Neural progenitor cell (in vitro differentiated cells): Measurements from ENCODE around the gene DOCK4. TPM values are rescaled to one million over a fixed set of nuclear protein-coding genes. Genes with fewer than 3 reads are reported as not detected.

Experiments
- DNase-seq: peaks from one replicate; pipeline ENCODE4 v3.0.0-alpha.2; 2016; ENCODE audit warnings: low spot score
- H2AFZ ChIP-seq: fragments of 200-600 bp; sonication (generic); replicated peaks from 2 replicates; pipeline ENCODE4 v1.6.1; 2016; ENCODE audit warnings: antibody characterized with exemption
- H3F3A ChIP-seq: fragments of 200-600 bp; sonication (generic); 2 replicates; pipeline ENCODE4 v1.6.1; 2016; ENCODE audit warnings: antibody characterized with exemption, low read depth
- H3K27ac ChIP-seq: fragments of 200-600 bp; sonication (generic); 2 replicates; pipeline ENCODE4 v1.5.1; 2016; ENCODE audit warnings: mild to moderate bottlenecking
- H3K27me3 ChIP-seq: fragments of 200-600 bp; sonication (generic); 2 replicates; pipeline ENCODE4 v1.6.1; 2016; ENCODE audit warnings: mild to moderate bottlenecking, moderate library complexity
- H3K36me3 ChIP-seq: fragments of 200-600 bp; sonication (generic); 2 replicates; pipeline ENCODE4 v1.5.1; 2016
- H3K4me1 ChIP-seq: fragments of 200-600 bp; sonication (generic); 2 replicates; pipeline ENCODE4 v1.6.1; 2016; ENCODE audit warnings: mixed run types
- H3K4me2 ChIP-seq: fragments of 200-600 bp; sonication (generic); 2 replicates; pipeline ENCODE4 v1.6.1; 2016
- H3K4me3 ChIP-seq: fragments of 200-600 bp; sonication (generic); 2 replicates; pipeline ENCODE4 v1.5.1; 2016
- H3K79me2 ChIP-seq: fragments of 200-600 bp; sonication (generic); 2 replicates; pipeline ENCODE4 v1.6.1; 2016; ENCODE audit warnings: low read depth
- H3K9ac ChIP-seq: fragments of 200-600 bp; sonication (generic); 2 replicates; pipeline ENCODE4 v1.6.1; 2016
- H3K9me3 ChIP-seq: fragments of 200-600 bp; sonication (generic); 2 replicates; pipeline ENCODE4 v1.5.1; 2016; ENCODE audit warnings: low read depth
- H4K20me1 ChIP-seq: fragments of 200-600 bp; sonication (generic); 2 replicates; pipeline ENCODE4 v1.6.1; 2016; ENCODE audit warnings: low read depth
- H3K27ac Mint-ChIP-seq: 3 replicates; pipeline ENCODE4 v1.8.0; 2021; ENCODE audit warnings: mixed read lengths
- H3K27me3 Mint-ChIP-seq: 2 replicates; pipeline ENCODE4 v1.8.0; 2022; ENCODE audit warnings: low read depth, mild to moderate bottlenecking, inconsistent platforms, moderate library complexity, mixed read lengths; ENCODE audit not compliant: insufficient read depth
- H3K36me3 Mint-ChIP-seq: 3 replicates; pipeline ENCODE4 v1.8.0; 2021; ENCODE audit warnings: mixed read lengths
- H3K4me1 Mint-ChIP-seq: 3 replicates; pipeline ENCODE4 v1.8.0; 2021; ENCODE audit warnings: mixed read lengths
- H3K4me3 Mint-ChIP-seq: 3 replicates; pipeline ENCODE4 v1.8.0; 2021; ENCODE audit warnings: mild to moderate bottlenecking, moderate library complexity, mixed read lengths
- H3K9me3 Mint-ChIP-seq: 3 replicates; pipeline ENCODE4 v1.8.0; 2020; ENCODE audit warnings: mixed read lengths
- CTCF ChIP-seq: fragments of 200-600 bp; sonication (generic); IDR thresholded peaks from 2 replicates; pipeline ENCODE4 v1.5.1; 2017; ENCODE audit warnings: antibody characterized with exemption, mild to moderate bottlenecking
- EZH2 ChIP-seq: fragments of 200-600 bp; sonication (generic); IDR thresholded peaks from 2 replicates; pipeline ENCODE4 v1.6.1; 2017; ENCODE audit warnings: antibody characterized with exemption, mild to moderate bottlenecking, moderate library complexity
- EZH2phosphoT487 ChIP-seq: fragments of 200-600 bp; sonication (generic); IDR thresholded peaks from 2 replicates; pipeline ENCODE4 v1.6.1; 2017; ENCODE audit warnings: antibody characterized with exemption
- total RNA-seq: library from RNA; depleted of rRNA; stranded (reverse); fragments of >200 nt; gene quantifications from 2 replicates; pipeline ENCODE4 v1.2.3, GENCODE V29; 2015; ENCODE audit warnings: low replicate concordance

DOCK4 gene
- 9.6 and 11.4 TPM in 2 replicates for total RNA-seq

GRCh38 chr7:112206238-112206990, at the start of gene DOCK4, which contains the start of gene ZNF277:
DOCK4 (minus strand) TSS chr7:112206399; CDS start chr7:112206138, 261 bp downstream.
ZNF277 (plus strand) TSS chr7:112206695; CDS start chr7:112206717, 22 bp downstream.
- H3K4me2 ChIP-seq, result peak within 1 kb of the TSS; percentile 99
- peaks cover 8% of the 10 kb centered on the region for H3K27me3 ChIP-seq
- DNase-seq, result peak; percentile 100
- no peaks in the 10 kb centered on the region for H3K9me3 Mint-ChIP-seq
- peaks cover 10% of the 10 kb centered on the region for H4K20me1 ChIP-seq
- peaks cover 4% of the 10 kb centered on the region for H3K27me3 Mint-ChIP-seq
- H3K9ac ChIP-seq, result peak within 1 kb of the TSS; percentile 54
- H3K9me3 ChIP-seq, result no peaks in the 10 kb centered on the region
- peak within 1 kb of the TSS; percentile 88 for H3K27ac Mint-ChIP-seq
- peak within 1 kb of the TSS; percentile 89 for H3K27ac ChIP-seq
- peaks cover 73% of the 10 kb centered on the region for H3K79me2 ChIP-seq
- TF ChIP-seq EZH2, result no peak
- TF ChIP-seq CTCF, result no peak
- no peak for TF ChIP-seq EZH2phosphoT487
- H3K36me3 Mint-ChIP-seq, result no peaks in the 10 kb centered on the region
- H3K36me3 ChIP-seq, result no peaks in the 10 kb centered on the region
- H3K4me1 ChIP-seq, result peaks cover 15% of the 10 kb centered on the region
- peaks cover 19% of the 10 kb centered on the region for H3F3A ChIP-seq
- peak within 1 kb of the TSS; percentile 79 for H3K4me3 ChIP-seq
- H3K4me3 Mint-ChIP-seq, result peak within 1 kb of the TSS; percentile 98
- H3K4me1 Mint-ChIP-seq, result peaks cover 29% of the 10 kb centered on the region
- H2AFZ ChIP-seq, result peak within 1 kb of the TSS; percentile 89

- H3K4me3 Mint-ChIP-seq, result no peak overlapping the region
- Histone ChIP-seq H3K4me2 (no peak overlapping the region), H3K9me3 (no peaks in the 10 kb centered on the region), H3K79me2 (peaks cover 40% of the 10 kb centered on the region), H2AFZ (no peak overlapping the region), H3K27me3 (peaks cover 14% of the 10 kb centered on the region), H3F3A (no peaks in the 10 kb centered on the region), H3K4me1 (peaks cover 37% of the 10 kb centered on the region), H3K36me3 (no peaks in the 10 kb centered on the region), H3K4me3 (no peak overlapping the region), H3K27ac (no peak overlapping the region), H4K20me1 (peaks cover 41% of the 10 kb centered on the region), H3K9ac (no peak overlapping the region)
- DNase-seq, result peak; percentile 16
- peaks cover 17% of the 10 kb centered on the region for H3K4me1 Mint-ChIP-seq
- no peaks in the 10 kb centered on the region for H3K36me3 Mint-ChIP-seq
- TF ChIP-seq CTCF (no peak), EZH2 (no peak), EZH2phosphoT487 (no peak)
- no peaks in the 10 kb centered on the region for H3K9me3 Mint-ChIP-seq
- H3K27ac Mint-ChIP-seq, result no peak overlapping the region
- H3K27me3 Mint-ChIP-seq, result no peaks in the 10 kb centered on the region
Measured at GRCh38 chr7:112255388-112255720, 49.2 kb upstream of the DOCK4 start.

GRCh38 chr7:112254709-112255387, 48.6 kb upstream of the DOCK4 start:
- TF ChIP-seq CTCF (no peak), EZH2 (no peak), EZH2phosphoT487 (no peak)
- H3K9me3 ChIP-seq, result no peaks in the 10 kb centered on the region

More at GRCh38 chr7:112254709-112255387, 48.6 kb upstream of the DOCK4 start:
- H3K27ac Mint-ChIP-seq, result no peak overlapping the region
- Histone ChIP-seq H3K27me3 (peaks cover 19% of the 10 kb centered on the region), H3K4me1 (peaks cover 38% of the 10 kb centered on the region), H3K9ac (no peak overlapping the region), H3F3A (no peaks in the 10 kb centered on the region), H3K4me3 (no peak overlapping the region), H3K36me3 (no peaks in the 10 kb centered on the region), H2AFZ (no peak overlapping the region), H3K27ac (no peak overlapping the region), H3K4me2 (no peak overlapping the region), H4K20me1 (peaks cover 40% of the 10 kb centered on the region), H3K79me2 (peaks cover 40% of the 10 kb centered on the region)
- H3K36me3 Mint-ChIP-seq, result no peaks in the 10 kb centered on the region
- peaks cover 17% of the 10 kb centered on the region for H3K4me1 Mint-ChIP-seq
- H3K4me3 Mint-ChIP-seq, result no peak overlapping the region
- DNase-seq, result no peak
- no peaks in the 10 kb centered on the region for H3K27me3 Mint-ChIP-seq
- H3K9me3 Mint-ChIP-seq, result no peaks in the 10 kb centered on the region
